ENCODE data around the gene SRRT.

DNA sequence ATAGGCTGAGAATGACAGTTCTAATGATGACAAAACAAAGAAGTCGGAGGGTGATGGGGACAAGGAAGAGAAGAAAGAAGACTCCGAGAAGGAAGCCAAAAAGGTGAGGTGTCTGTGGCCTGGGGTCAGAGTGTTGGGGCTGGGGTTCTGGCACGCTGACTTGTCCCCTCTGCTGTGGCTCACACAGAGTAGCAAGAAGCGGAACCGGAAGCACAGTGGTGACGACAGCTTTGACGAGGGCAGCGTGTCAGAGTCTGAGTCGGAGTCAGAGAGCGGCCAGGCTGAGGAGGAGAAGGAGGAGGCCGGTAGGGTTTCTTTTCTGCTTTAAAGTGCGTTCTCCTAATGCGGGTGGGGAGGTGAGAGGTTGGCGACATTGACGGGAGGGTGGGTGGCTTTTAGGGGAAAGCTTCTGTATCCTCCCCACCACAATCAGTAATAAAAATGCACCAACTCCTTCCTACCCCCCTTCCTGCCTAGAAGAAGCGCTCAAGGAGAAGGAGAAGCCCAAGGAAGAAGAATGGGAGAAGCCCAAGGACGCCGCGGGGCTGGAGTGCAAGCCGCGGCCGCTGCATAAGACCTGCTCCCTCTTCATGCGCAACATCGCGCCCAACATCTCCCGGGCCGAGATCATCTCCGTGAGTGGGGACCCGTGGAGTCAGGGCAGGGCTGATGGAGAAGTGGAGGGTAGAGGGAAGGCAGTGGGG lies 10.0 kb downstream of the SRRT start:
- TF ChIP-seq POLR2A (IDR thresholded peaks at IDR 0.05; ENCODE audit: low read depth, low read length): no peak
- TF ChIP-seq, protein P1, sequence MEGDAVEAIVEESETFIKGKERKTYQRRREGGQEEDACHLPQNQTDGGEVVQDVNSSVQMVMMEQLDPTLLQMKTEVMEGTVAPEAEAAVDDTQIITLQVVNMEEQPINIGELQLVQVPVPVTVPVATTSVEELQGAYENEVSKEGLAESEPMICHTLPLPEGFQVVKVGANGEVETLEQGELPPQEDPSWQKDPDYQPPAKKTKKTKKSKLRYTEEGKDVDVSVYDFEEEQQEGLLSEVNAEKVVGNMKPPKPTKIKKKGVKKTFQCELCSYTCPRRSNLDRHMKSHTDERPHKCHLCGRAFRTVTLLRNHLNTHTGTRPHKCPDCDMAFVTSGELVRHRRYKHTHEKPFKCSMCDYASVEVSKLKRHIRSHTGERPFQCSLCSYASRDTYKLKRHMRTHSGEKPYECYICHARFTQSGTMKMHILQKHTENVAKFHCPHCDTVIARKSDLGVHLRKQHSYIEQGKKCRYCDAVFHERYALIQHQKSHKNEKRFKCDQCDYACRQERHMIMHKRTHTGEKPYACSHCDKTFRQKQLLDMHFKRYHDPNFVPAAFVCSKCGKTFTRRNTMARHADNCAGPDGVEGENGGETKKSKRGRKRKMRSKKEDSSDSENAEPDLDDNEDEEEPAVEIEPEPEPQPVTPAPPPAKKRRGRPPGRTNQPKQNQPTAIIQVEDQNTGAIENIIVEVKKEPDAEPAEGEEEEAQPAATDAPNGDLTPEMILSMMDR (conservative IDR thresholded peaks at IDR 0.05; ENCODE audit: low read depth, low read length): no peak
